SK-N-SH treated with all-trans-retinoic acid at 6 μM for 48 hours (cell line): ENCODE data around the gene MRPL40.

Source experiments
- ATAC-seq: fragments of 200-7000 bp; cut with Tn5 transposase; 3 replicates; pipeline ENCODE4 v1.9.1; 2020; ENCODE audit warnings: mild to moderate bottlenecking, moderate library complexity
- ARNTL ChIP-seq: fragments of 450-650 bp; formaldehyde crosslinking; IDR thresholded peaks from 2 replicates; pipeline ENCODE4 v1.5.0; 2020; ENCODE audit warnings: low read depth, mild to moderate bottlenecking, moderate library complexity, borderline replicate concordance
- BACH2 ChIP-seq: fragments of 250-450 bp; sonication (Bioruptor Pico); IDR thresholded peaks from 2 replicates; pipeline ENCODE4 v1.9.0; 2021; ENCODE audit warnings: mild to moderate bottlenecking, borderline replicate concordance
- CREB5 ChIP-seq: fragments of 250-450 bp; sonication (Bioruptor Pico); IDR thresholded peaks from 2 replicates; pipeline ENCODE4 v1.5.1; 2020; ENCODE audit warnings: low read depth, mild to moderate bottlenecking, moderate library complexity
- CSDC2 ChIP-seq: fragments of 250-450 bp; sonication (Bioruptor Pico); IDR thresholded peaks from 2 replicates; pipeline ENCODE4 v1.5.0; 2020; ENCODE audit warnings: mild to moderate bottlenecking, moderate library complexity
- ESRRG ChIP-seq: fragments of 250-450 bp; sonication (Bioruptor Pico); IDR thresholded peaks from 2 replicates; pipeline ENCODE4 v1.6.1; 2021; ENCODE audit warnings: mild to moderate bottlenecking
- GLIS3 ChIP-seq: fragments of 250-450 bp; sonication (Bioruptor Pico); IDR thresholded peaks from 2 replicates; pipeline ENCODE4 v1.5.0; 2020; ENCODE audit warnings: mild to moderate bottlenecking, moderate library complexity
- ISL1 ChIP-seq: fragments of 250-450 bp; sonication (Bioruptor Pico); IDR thresholded peaks from 2 replicates; pipeline ENCODE4 v2.1.2; 2022; ENCODE audit warnings: mild to moderate bottlenecking, moderate library complexity
- OSR1 ChIP-seq: fragments of 250-450 bp; sonication (Bioruptor Pico); IDR thresholded peaks from 2 replicates; pipeline ENCODE4 v1.8.0; 2022; ENCODE audit warnings: moderate library complexity, mild to moderate bottlenecking, inconsistent platforms
- PATZ1 ChIP-seq: fragments of 250-450 bp; sonication (Bioruptor Pico); IDR thresholded peaks from 2 replicates; pipeline ENCODE4 v1.8.0; 2020; ENCODE audit warnings: mild to moderate bottlenecking, moderate library complexity, borderline replicate concordance
- PPARA ChIP-seq: fragments of 250-450 bp; sonication (Bioruptor Pico); IDR thresholded peaks from 2 replicates; pipeline ENCODE4 v1.5.0; 2020; ENCODE audit warnings: mild to moderate bottlenecking, borderline replicate concordance
- RARB ChIP-seq: fragments of 250-450 bp; sonication (Bioruptor Pico); IDR thresholded peaks from 2 replicates; pipeline ENCODE4 v1.8.0; 2021; ENCODE audit warnings: mild to moderate bottlenecking, moderate library complexity
- SNAI2 ChIP-seq: fragments of 250-450 bp; sonication (Bioruptor Pico); IDR thresholded peaks from 2 replicates; pipeline ENCODE4 v1.5.0; 2020; ENCODE audit warnings: mild to moderate bottlenecking, moderate library complexity
- TCF4 ChIP-seq: fragments of 250-450 bp; sonication (Bioruptor Pico); IDR thresholded peaks from 2 replicates; pipeline ENCODE4 v1.8.0; 2021; ENCODE audit warnings: mild to moderate bottlenecking, moderate library complexity, borderline replicate concordance
- TOX ChIP-seq: fragments of 250-450 bp; sonication (Bioruptor Pico); IDR thresholded peaks from 2 replicates; pipeline ENCODE4 v1.8.0; 2021; ENCODE audit warnings: mild to moderate bottlenecking, moderate library complexity, borderline replicate concordance
- TSHZ2 ChIP-seq: fragments of 250-450 bp; sonication (Bioruptor Pico); IDR thresholded peaks from 2 replicates; pipeline ENCODE4 v1.5.0; 2020; ENCODE audit warnings: mild to moderate bottlenecking, moderate library complexity
- ZC3H10 ChIP-seq: fragments of 250-450 bp; sonication (Bioruptor Pico); IDR thresholded peaks from 2 replicates; pipeline ENCODE4 v1.5.1; 2021; ENCODE audit warnings: mild to moderate bottlenecking, moderate library complexity
- ZFP3 ChIP-seq: fragments of 250-450 bp; sonication (Bioruptor Pico); IDR thresholded peaks from 2 replicates; pipeline ENCODE4 v1.5.0; 2020; ENCODE audit warnings: mild to moderate bottlenecking, moderate library complexity
- ZFP30 ChIP-seq: fragments of 450-650 bp; formaldehyde crosslinking; IDR thresholded peaks from 2 replicates; pipeline ENCODE4 v1.5.0; 2022; ENCODE audit warnings: mild to moderate bottlenecking, moderate library complexity
- TF ChIP-seq, protein P1 (sequence below): fragments of 250-450 bp; sonication (Bioruptor Pico); IDR thresholded peaks from 2 replicates; pipeline ENCODE4 v1.5.1; 2021; ENCODE audit warnings: mild to moderate bottlenecking, moderate library complexity

The MRPL40 gene

GRCh38 chr22:19448739-19449421 lies 16.5 kb downstream of the MRPL40 start:
- TF ChIP-seq ESRRG (CRISPR knock-in tag) = no peak
- TF ChIP-seq CREB5 (CRISPR knock-in tag) = no peak
- TF ChIP-seq ISL1 = no peak
- TF ChIP-seq ZC3H10 (CRISPR knock-in tag) = no peak
- ATAC-seq = no peak

- TF ChIP-seq, protein P1, sequence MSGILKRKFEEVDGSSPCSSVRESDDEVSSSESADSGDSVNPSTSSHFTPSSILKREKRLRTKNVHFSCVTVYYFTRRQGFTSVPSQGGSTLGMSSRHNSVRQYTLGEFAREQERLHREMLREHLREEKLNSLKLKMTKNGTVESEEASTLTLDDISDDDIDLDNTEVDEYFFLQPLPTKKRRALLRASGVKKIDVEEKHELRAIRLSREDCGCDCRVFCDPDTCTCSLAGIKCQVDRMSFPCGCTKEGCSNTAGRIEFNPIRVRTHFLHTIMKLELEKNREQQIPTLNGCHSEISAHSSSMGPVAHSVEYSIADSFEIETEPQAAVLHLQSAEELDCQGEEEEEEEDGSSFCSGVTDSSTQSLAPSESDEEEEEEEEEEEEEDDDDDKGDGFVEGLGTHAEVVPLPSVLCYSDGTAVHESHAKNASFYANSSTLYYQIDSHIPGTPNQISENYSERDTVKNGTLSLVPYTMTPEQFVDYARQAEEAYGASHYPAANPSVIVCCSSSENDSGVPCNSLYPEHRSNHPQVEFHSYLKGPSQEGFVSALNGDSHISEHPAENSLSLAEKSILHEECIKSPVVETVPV (CRISPR knock-in tag) = no peak
- TF ChIP-seq GLIS3 (CRISPR knock-in tag) = no peak
- TF ChIP-seq OSR1 (CRISPR knock-in tag) = no peak
- TF ChIP-seq ISL1 = no peak
- no peak for TF ChIP-seq TSHZ2
- no peak for TF ChIP-seq ZFP30 (CRISPR knock-in tag)
- TF ChIP-seq ZFP3 (CRISPR knock-in tag) = no peak
- TF ChIP-seq CSDC2 = no peak
- TF ChIP-seq TCF4 (CRISPR knock-in tag) = no peak
- no peak for TF ChIP-seq ARNTL (CRISPR knock-in tag)
- no peak for TF ChIP-seq PATZ1 (CRISPR knock-in tag)
- TF ChIP-seq ESRRG (CRISPR knock-in tag) = no peak
- no peak for TF ChIP-seq PPARA
- TF ChIP-seq SNAI2 = no peak
- TF ChIP-seq CREB5 (CRISPR knock-in tag) = no peak
- no peak for TF ChIP-seq RARB (CRISPR knock-in tag)
- ATAC-seq = no peak
Measured at GRCh38 chr22:19449422-19449767, 17.1 kb downstream of the MRPL40 start.

DNA sequence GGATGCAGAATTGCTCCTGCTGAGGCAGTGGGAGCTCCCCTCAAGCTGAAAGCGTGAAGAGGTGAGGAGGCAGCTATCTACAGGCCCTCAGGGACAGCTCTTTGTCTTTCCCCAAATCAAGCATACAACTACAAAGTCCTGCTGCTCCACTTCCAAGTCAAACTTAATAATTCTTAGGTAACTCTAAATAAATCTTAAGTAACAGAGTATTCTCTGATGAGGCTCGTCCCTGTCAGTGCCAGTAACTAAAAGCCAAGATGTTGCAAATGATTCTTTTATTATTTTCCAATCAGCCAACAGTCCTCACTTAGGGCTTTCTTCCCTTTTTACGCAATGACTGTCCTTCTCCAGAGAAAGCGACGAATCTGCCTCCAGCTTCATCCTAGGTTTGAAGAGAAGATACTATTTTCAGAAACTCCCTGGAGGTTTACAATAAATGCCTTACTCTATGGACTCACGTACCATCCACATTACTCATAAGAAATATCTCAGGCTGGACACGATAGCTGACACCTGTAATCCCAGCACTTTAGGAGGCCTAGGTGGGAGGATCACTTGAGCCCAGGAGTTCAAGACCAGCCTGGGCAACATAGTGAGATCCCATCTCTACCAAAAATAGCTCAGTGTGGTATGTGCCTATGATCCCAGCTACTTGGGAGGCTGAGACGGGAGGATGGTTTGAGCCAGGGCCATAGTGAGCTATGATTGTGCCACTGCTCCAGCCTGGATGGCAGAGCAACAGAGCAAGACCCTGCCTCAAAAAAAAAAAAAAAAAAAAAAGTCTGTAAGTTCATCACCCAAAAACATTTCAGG lies 18.2 kb downstream of the MRPL40 start:
- TF ChIP-seq CSDC2 (no peak), ZC3H10 (CRISPR knock-in tag) (no peak), TOX (CRISPR knock-in tag) (no peak), ZFP3 (CRISPR knock-in tag) (no peak), TSHZ2 (no peak), RARB (CRISPR knock-in tag) (no peak), OSR1 (CRISPR knock-in tag) (no peak), GLIS3 (CRISPR knock-in tag) (no peak), BACH2 (CRISPR knock-in tag) (no peak), ZFP30 (CRISPR knock-in tag) (no peak)
- TF ChIP-seq, all 23 proteins: peak for 0

More for the DNA sequence above, 18.2 kb downstream of the MRPL40 start:
- ATAC-seq = no peak
